ENCODE results near the gene SERAC1. TPM values are rescaled to one million over a fixed set of nuclear protein-coding genes. Genes with fewer than 3 reads are reported as not detected.
"Not testable (repeated sequence)": the region's sequence is repeated elsewhere in the genome, so short reads cannot be mapped to it uniquely, and the experiment has no call there.

The SERAC1 gene
- polyA plus RNA-seq, 1 of the 3 experiments (the other 2 are of a cell fraction): 5.6 TPM

DNA sequence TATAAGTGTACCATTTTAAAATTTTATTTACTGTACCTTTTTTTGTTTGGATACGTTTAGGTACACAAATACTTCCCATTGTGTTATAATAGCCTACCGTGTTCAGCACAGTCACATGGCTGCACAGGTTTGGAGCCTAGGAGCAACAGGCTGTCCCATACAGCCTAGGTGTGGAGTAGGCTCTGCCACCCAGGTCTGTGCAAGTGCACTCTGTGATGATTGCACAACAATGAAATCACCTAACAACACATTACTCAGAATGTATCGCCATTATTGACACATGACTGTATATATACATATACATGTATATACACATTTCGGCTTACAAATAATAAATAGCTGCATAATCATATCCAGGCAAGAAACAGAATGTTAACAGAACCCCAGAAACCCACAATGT lies 15.4 kb downstream of the SERAC1 start:
- Histone ChIP-seq H3K9me3 (no peaks in the 10 kb centered on the region), H3K27ac (ENCODE audit: low read depth in 2 of 2, low read length in 1 of 2) (no peak overlapping the region), H3K36me3 (replicated peaks in 1 of 2; ENCODE audit: control insufficient read depth in 1 of 2, insufficient read depth in 2 of 2, low read length in 1 of 2) (peaks cover 19 to 30% of the 10 kb centered on the region in 2 experiments), H3F3A (replicated peaks; ENCODE audit: insufficient read depth) (peaks cover 4% of the 10 kb centered on the region), H3K9me2 (no peaks in the 10 kb centered on the region), H4K20me1 (ENCODE audit: insufficient read depth) (no peaks in the 10 kb centered on the region), H3K9ac (no peak overlapping the region), H3K79me2 (ENCODE audit: insufficient read depth) (no peaks in the 10 kb centered on the region), H3K27me3 (ENCODE audit: insufficient read depth) (no peaks in the 10 kb centered on the region), H3K4me1 (ENCODE audit: control insufficient read depth in 1 of 2, insufficient read depth in 2 of 2, low read depth in 1 of 2, low read length in 1 of 2) (no peaks in the 10 kb centered on the region), H3K4me3 (ENCODE audit: low read depth in 2 of 2, low read length in 1 of 2) (no peak overlapping the region), H3K4me2 (no peak overlapping the region), H2AFZ (ENCODE audit: low read depth) (no peak overlapping the region)
- CTCF ChIA-PET: interaction anchor here (0.7 to 1.2 kb wide), 3 partner anchors 20 to 470 kb away, joined by 3 to 4 read pairs (median 4); no protein-coding TSS in a partner anchor
- 95% methylated on average over 4 of the region's 4 CpGs for WGBS (ENCODE audit: low lambda C conversion rate)
- POLR2A ChIA-PET: no interaction called here
- TF ChIP-seq GABPA (IDR thresholded peaks at IDR 0.05; ENCODE audit: low read depth) (no peak), RFX5 (IDR thresholded peaks at IDR 0.05; ENCODE audit: low read length) (no peak), FOXM1 (IDR thresholded peaks at IDR 0.05; ENCODE audit: low read depth) (no peak), JUND (IDR thresholded peaks at IDR 0.05) (no peak), TAF1 (IDR thresholded peaks at IDR 0.05; ENCODE audit: borderline replicate concordance, low read depth, low read length) (no peak), RCOR1 (IDR thresholded peaks at IDR 0.05; ENCODE audit: low read length) (no peak), SIN3A (IDR thresholded peaks at IDR 0.05; ENCODE audit: borderline replicate concordance, low read depth, low read length) (no peak), MXI1 (IDR thresholded peaks at IDR 0.05; ENCODE audit: low read depth, low read length) (no peak), NRF1 (IDR thresholded peaks at IDR 0.05; ENCODE audit: low read depth, low read length) (no peak), GATA2 (CRISPR knock-in tag; IDR thresholded peaks at IDR 0.05) (no peak), TEAD4 (IDR thresholded peaks at IDR 0.05; ENCODE audit: borderline replicate concordance, insufficient read depth) (no peak), TCF12 (IDR thresholded peaks at IDR 0.05) (no peak)
- TF ChIP-seq, protein P1, sequence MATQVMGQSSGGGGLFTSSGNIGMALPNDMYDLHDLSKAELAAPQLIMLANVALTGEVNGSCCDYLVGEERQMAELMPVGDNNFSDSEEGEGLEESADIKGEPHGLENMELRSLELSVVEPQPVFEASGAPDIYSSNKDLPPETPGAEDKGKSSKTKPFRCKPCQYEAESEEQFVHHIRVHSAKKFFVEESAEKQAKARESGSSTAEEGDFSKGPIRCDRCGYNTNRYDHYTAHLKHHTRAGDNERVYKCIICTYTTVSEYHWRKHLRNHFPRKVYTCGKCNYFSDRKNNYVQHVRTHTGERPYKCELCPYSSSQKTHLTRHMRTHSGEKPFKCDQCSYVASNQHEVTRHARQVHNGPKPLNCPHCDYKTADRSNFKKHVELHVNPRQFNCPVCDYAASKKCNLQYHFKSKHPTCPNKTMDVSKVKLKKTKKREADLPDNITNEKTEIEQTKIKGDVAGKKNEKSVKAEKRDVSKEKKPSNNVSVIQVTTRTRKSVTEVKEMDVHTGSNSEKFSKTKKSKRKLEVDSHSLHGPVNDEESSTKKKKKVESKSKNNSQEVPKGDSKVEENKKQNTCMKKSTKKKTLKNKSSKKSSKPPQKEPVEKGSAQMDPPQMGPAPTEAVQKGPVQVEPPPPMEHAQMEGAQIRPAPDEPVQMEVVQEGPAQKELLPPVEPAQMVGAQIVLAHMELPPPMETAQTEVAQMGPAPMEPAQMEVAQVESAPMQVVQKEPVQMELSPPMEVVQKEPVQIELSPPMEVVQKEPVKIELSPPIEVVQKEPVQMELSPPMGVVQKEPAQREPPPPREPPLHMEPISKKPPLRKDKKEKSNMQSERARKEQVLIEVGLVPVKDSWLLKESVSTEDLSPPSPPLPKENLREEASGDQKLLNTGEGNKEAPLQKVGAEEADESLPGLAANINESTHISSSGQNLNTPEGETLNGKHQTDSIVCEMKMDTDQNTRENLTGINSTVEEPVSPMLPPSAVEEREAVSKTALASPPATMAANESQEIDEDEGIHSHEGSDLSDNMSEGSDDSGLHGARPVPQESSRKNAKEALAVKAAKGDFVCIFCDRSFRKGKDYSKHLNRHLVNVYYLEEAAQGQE (IDR thresholded peaks at IDR 0.05; ENCODE audit: low read depth, low read length): no peak
- TF ChIP-seq, protein P2, sequence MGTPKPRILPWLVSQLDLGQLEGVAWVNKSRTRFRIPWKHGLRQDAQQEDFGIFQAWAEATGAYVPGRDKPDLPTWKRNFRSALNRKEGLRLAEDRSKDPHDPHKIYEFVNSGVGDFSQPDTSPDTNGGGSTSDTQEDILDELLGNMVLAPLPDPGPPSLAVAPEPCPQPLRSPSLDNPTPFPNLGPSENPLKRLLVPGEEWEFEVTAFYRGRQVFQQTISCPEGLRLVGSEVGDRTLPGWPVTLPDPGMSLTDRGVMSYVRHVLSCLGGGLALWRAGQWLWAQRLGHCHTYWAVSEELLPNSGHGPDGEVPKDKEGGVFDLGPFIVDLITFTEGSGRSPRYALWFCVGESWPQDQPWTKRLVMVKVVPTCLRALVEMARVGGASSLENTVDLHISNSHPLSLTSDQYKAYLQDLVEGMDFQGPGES (IDR thresholded peaks at IDR 0.05; ENCODE audit: low read depth, low read length): no peak
- TF ChIP-seq, protein P3, sequence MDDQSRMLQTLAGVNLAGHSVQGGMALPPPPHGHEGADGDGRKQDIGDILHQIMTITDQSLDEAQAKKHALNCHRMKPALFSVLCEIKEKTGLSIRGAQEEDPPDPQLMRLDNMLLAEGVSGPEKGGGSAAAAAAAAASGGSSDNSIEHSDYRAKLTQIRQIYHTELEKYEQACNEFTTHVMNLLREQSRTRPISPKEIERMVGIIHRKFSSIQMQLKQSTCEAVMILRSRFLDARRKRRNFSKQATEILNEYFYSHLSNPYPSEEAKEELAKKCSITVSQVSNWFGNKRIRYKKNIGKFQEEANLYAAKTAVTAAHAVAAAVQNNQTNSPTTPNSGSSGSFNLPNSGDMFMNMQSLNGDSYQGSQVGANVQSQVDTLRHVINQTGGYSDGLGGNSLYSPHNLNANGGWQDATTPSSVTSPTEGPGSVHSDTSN (IDR thresholded peaks at IDR 0.05): no peak
- TF ChIP-seq, protein P4, sequence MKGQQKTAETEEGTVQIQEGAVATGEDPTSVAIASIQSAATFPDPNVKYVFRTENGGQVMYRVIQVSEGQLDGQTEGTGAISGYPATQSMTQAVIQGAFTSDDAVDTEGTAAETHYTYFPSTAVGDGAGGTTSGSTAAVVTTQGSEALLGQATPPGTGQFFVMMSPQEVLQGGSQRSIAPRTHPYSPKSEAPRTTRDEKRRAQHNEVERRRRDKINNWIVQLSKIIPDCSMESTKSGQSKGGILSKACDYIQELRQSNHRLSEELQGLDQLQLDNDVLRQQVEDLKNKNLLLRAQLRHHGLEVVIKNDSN (IDR thresholded peaks at IDR 0.05; ENCODE audit: borderline replicate concordance, low read depth): no peak
- TF ChIP-seq, protein P5, sequence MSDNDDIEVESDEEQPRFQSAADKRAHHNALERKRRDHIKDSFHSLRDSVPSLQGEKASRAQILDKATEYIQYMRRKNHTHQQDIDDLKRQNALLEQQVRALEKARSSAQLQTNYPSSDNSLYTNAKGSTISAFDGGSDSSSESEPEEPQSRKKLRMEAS (IDR thresholded peaks at IDR 0.05; ENCODE audit: low read depth): no peak
- no peak for DNase-seq

DNA sequence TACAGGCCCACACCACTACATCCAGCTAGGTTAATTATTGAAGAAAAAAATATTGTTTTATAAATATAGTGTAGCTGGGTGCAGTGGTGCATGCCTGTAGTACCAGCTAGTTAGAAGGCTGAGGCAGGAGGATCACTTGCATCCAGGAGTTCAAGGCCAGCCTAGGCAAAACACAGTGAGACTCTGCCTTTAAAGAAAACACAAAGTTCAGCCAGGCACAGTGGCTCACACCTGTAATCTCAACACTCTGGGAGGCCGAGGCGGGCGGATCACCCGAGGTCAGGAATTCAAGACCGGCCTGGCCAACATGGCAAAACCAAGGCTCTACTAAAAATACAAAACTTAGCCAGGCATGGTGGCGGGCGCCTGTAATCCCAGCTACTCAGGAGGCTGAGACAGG lies 16.0 kb downstream of the SERAC1 start:
- 96% methylated on average over 4 of the region's 7 CpGs for WGBS (ENCODE audit: low lambda C conversion rate)
- H3K4me3 ChIP-seq (ENCODE audit: low read depth in 2 of 2, low read length in 1 of 2); H3K9ac ChIP-seq; H3K4me1 ChIP-seq (ENCODE audit: control insufficient read depth in 1 of 2, insufficient read depth in 2 of 2, low read depth in 1 of 2, low read length in 1 of 2); H3K9me3 ChIP-seq; H3F3A ChIP-seq (replicated peaks; ENCODE audit: insufficient read depth); H3K27me3 ChIP-seq (ENCODE audit: insufficient read depth); H3K4me2 ChIP-seq; H3K27ac ChIP-seq (ENCODE audit: low read depth in 2 of 2, low read length in 1 of 2); DNase-seq; H3K9me2 ChIP-seq; H3K79me2 ChIP-seq (ENCODE audit: insufficient read depth); H4K20me1 ChIP-seq (ENCODE audit: insufficient read depth); CTCF ChIA-PET; H2AFZ ChIP-seq (ENCODE audit: low read depth); POLR2A ChIA-PET: not testable (repeated sequence)
- peaks cover 16 to 25% of the 10 kb centered on the region in 2 experiments for H3K36me3 ChIP-seq (replicated peaks in 1 of 2; ENCODE audit: control insufficient read depth in 1 of 2, insufficient read depth in 2 of 2, low read length in 1 of 2)

All from SK-N-SH (cell line).